NCI-H446 (cell line): ENCODE results near the gene KLF13.

Source experiments
- DNase-seq, 2 experiments: peaks; one replicate each; lab custom pipeline; 2025; lab: John Stamatoyannopoulos, UW

KLF13 gene

GRCh38 chr15:31326156-31326874 lies at the start of gene KLF13:
KLF13 (plus strand) TSS chr15:31326835; CDS start chr15:31327213, 378 bp downstream.
- peak; percentile 83 to 97 for DNase-seq

- DNase-seq, result no peak
These were observed 49.1 kb upstream of the KLF13 start for GRCh38 chr15:31277335-31278060.

GRCh38 chr15:31278061-31278445 lies 48.6 kb upstream of the KLF13 start:
- no peak for DNase-seq

- DNase-seq, result no peak
These were observed 48.0 kb upstream of the KLF13 start for GRCh38 chr15:31278544-31279220.

- DNase-seq, result no peak
These were observed 47.2 kb upstream of the KLF13 start for GRCh38 chr15:31279221-31280045.

- DNase-seq, result peak; percentile 30 to 65
These were observed 46.4 kb upstream of the KLF13 start for GRCh38 chr15:31280046-31280830.

GRCh38 chr15:31280831-31281216 lies 45.8 kb upstream of the KLF13 start:
- no peak for DNase-seq

- no peak for DNase-seq
These were observed 43.6 kb upstream of the KLF13 start for GRCh38 chr15:31283043-31283442.

GRCh38 chr15:31285772-31286261 lies 40.8 kb upstream of the KLF13 start:
- no peak for DNase-seq

- DNase-seq, result no peak
These were observed 35.5 kb upstream of the KLF13 start for GRCh38 chr15:31291048-31291578.

- no peak for DNase-seq
These were observed 34.1 kb upstream of the KLF13 start for GRCh38 chr15:31292391-31293015.

GRCh38 chr15:31293655-31294054 lies 33.0 kb upstream of the KLF13 start:
- DNase-seq, result no peak

GRCh38 chr15:31294067-31294466 lies 32.6 kb upstream of the KLF13 start:
- no peak for DNase-seq

GRCh38 chr15:31295658-31296057 lies 31.0 kb upstream of the KLF13 start:
- DNase-seq, result no peak

- DNase-seq, result no peak
These were observed 30.4 kb upstream of the KLF13 start for GRCh38 chr15:31296219-31296645.

GRCh38 chr15:31296646-31297574 lies 29.7 kb upstream of the KLF13 start:
- peak in 1 of 2 experiments; percentile 15 for DNase-seq

GRCh38 chr15:31297575-31298456 lies 28.8 kb upstream of the KLF13 start:
- no peak for DNase-seq

GRCh38 chr15:31298707-31299172 lies 27.9 kb upstream of the KLF13 start:
- no peak for DNase-seq
